ENCODE measurements around the gene LIG3.
"Not testable (repeated sequence)": the region's sequence is repeated elsewhere in the genome, so short reads cannot be mapped to it uniquely, and the experiment has no call there.

Gene LIG3

GRCh38 chr17:34980353-34980680 lies at the start of gene LIG3:
LIG3 (plus strand) TSS chr17:34980512; CDS start chr17:34983006, 2,494 bp downstream.
- peak; percentile 94 for DNase-seq

GRCh38 chr17:34950780-34951179 lies 29.5 kb upstream of the LIG3 start:
- DNase-seq: not testable (repeated sequence)

GRCh38 chr17:34958438-34958837 lies 21.9 kb upstream of the LIG3 start:
- DNase-seq: no peak

- peak; percentile 96 for DNase-seq
These were observed 19.0 kb upstream of the LIG3 start, which contains the start of the genes CCT6B and ZNF830 for GRCh38 chr17:34961093-34961911. CCT6B (minus strand) TSS chr17:34961460; CDS start chr17:34961393, 67 bp downstream. ZNF830 (plus strand) TSS chr17:34961540; CDS start chr17:34961567, 27 bp downstream.

- no peak for DNase-seq
These were observed 6.1 kb upstream of the LIG3 start for GRCh38 chr17:34974179-34974578.

- no peak for DNase-seq
These were observed 5.2 kb upstream of the LIG3 start for GRCh38 chr17:34974794-34975785.

- DNase-seq: no peak
These were observed 1.2 kb upstream of the LIG3 start for GRCh38 chr17:34979153-34979552.

- no peak for DNase-seq
These were observed 511 bp upstream of the LIG3 start for GRCh38 chr17:34979650-34980352.

- DNase-seq: peak; percentile 84
These were observed 597 bp downstream of the LIG3 start for GRCh38 chr17:34980681-34981537.

GRCh38 chr17:34981538-34982241 lies 1.4 kb downstream of the LIG3 start:
- peak; percentile 38 for DNase-seq

GRCh38 chr17:34987232-34987631 lies 6.9 kb downstream of the LIG3 start:
- DNase-seq: no peak

- DNase-seq: no peak
These were observed 8.3 kb downstream of the LIG3 start for GRCh38 chr17:34988644-34989043.

- no peak for DNase-seq
These were observed 9.2 kb downstream of the LIG3 start for GRCh38 chr17:34989473-34989872.

GRCh38 chr17:34990921-34991365 lies 10.6 kb downstream of the LIG3 start:
- DNase-seq: peak; percentile 79

- no peak for DNase-seq
These were observed 11.3 kb downstream of the LIG3 start for GRCh38 chr17:34991606-34992005.

- DNase-seq: no peak
These were observed 12.7 kb downstream of the LIG3 start for GRCh38 chr17:34993031-34993430.

- peak; percentile 47 for DNase-seq
These were observed 16.3 kb downstream of the LIG3 start for GRCh38 chr17:34996422-34997285.

- no peak for DNase-seq
These were observed 17.1 kb downstream of the LIG3 start for GRCh38 chr17:34997355-34997862.

GRCh38 chr17:34998205-34998604 lies 17.9 kb downstream of the LIG3 start:
- peak; percentile 67 for DNase-seq

GRCh38 chr17:34999456-34999855 lies 19.1 kb downstream of the LIG3 start:
- DNase-seq: no peak
